PC-9 (cell line): Measurements from ENCODE around the gene PCDHGC4. TPM values are rescaled to one million over a fixed set of nuclear protein-coding genes. Genes with fewer than 3 reads are reported as not detected.

Experiments used
- BruUV-seq: library from RNA; stranded (reverse); fragments of 400-500 nt; replicated peaks from 2 replicates; lab custom pipeline; 2021; lab: Mats Ljungman, UMichigan
- CTCF ChIA-PET: fragments of 300-600 bp; sonication (Branson Sonifier 250); formaldehyde crosslinking; loops from one replicate; lab custom pipeline; 2022; ENCODE audit warnings: antibody characterized with exemption; lab: Charles Lee
- POLR2A ChIA-PET: fragments of 300-600 bp; sonication (Branson Sonifier 250); formaldehyde crosslinking; loops from one replicate; lab custom pipeline; 2022; ENCODE audit warnings: antibody characterized with exemption; ENCODE audit not compliant: unreplicated experiment; lab: Charles Lee
- DNase-seq, 2 experiments: peaks; one replicate each; pipeline versions ENCODE4 v3.0.0 to v3.0.0-alpha.2; 2015 to 2022; ENCODE audit warnings: mixed read lengths in 1 of 2
- H2AFZ ChIP-seq: fragments of 200-600 bp; sonication (generic); 2 replicates; pipeline ENCODE4 v1.8.1; 2017; ENCODE audit warnings: antibody characterized with exemption
- H3F3A ChIP-seq: fragments of 200-600 bp; sonication (generic); 2 replicates; pipeline ENCODE4 v1.8.1; 2017; ENCODE audit warnings: antibody characterized with exemption, mild to moderate bottlenecking, low read depth; ENCODE audit not compliant: insufficient read depth
- H3K27ac ChIP-seq: fragments of 200-600 bp; sonication (generic); 2 replicates; pipeline ENCODE4 v1.6.1; 2016; ENCODE audit warnings: mixed run types
- H3K27me3 ChIP-seq: fragments of 200-600 bp; sonication (generic); 2 replicates; pipeline ENCODE4 v1.6.1; 2016; ENCODE audit warnings: low read depth, mixed run types; ENCODE audit not compliant: insufficient read depth
- H3K36me3 ChIP-seq: fragments of 200-600 bp; sonication (generic); 2 replicates; pipeline ENCODE4 v1.6.1; 2016; ENCODE audit warnings: low read depth, mixed run types
- H3K4me1 ChIP-seq: fragments of 200-600 bp; sonication (generic); replicated peaks from 2 replicates; pipeline ENCODE4 v1.6.1; 2016; ENCODE audit warnings: mixed run types; ENCODE audit not compliant: insufficient read depth
- H3K4me2 ChIP-seq: fragments of 200-600 bp; sonication (generic); 2 replicates; pipeline ENCODE4 v1.6.1; 2017; ENCODE audit warnings: mixed run types
- H3K4me3 ChIP-seq: fragments of 200-600 bp; sonication (generic); 2 replicates; pipeline ENCODE4 v1.6.1; 2016; ENCODE audit warnings: mixed run types
- H3K79me2 ChIP-seq: fragments of 200-600 bp; sonication (generic); 2 replicates; pipeline ENCODE4 v1.6.1; 2017; ENCODE audit warnings: low read depth, mixed run types
- H3K9me2 ChIP-seq: fragments of 200-600 bp; sonication (generic); 2 replicates; pipeline ENCODE4 v1.8.1; 2017; ENCODE audit warnings: mild to moderate bottlenecking; ENCODE audit not compliant: insufficient read depth
- H3K9me3 ChIP-seq: fragments of 200-600 bp; sonication (generic); 2 replicates; pipeline ENCODE4 v1.8.1; 2016; ENCODE audit warnings: low read depth; ENCODE audit not compliant: insufficient read depth
- H4K20me1 ChIP-seq: fragments of 200-600 bp; sonication (generic); 2 replicates; pipeline ENCODE4 v1.8.1; 2017; ENCODE audit not compliant: insufficient read depth
- CTCF ChIP-seq: fragments of 200-600 bp; sonication (generic); conservative IDR thresholded peaks from 2 replicates; pipeline ENCODE4 v1.6.1; 2017; ENCODE audit warnings: mixed run types, antibody characterized with exemption, mild to moderate bottlenecking, moderate library complexity
- EZH2 ChIP-seq: fragments of 200-600 bp; sonication (generic); IDR thresholded peaks from 2 replicates; pipeline ENCODE4 v1.8.0; 2017; ENCODE audit warnings: antibody characterized with exemption, low read depth
- intact Hi-C: fragments of 100-400 bp; cut with micrococcal nuclease; formaldehyde crosslinking; loops from one replicate; pipeline ENCODE4 v1.10.0; 2022; ENCODE audit not compliant: unreplicated experiment
- total RNA-seq: library from RNA; stranded (reverse); gene quantifications from 2 replicates; pipeline ENCODE4 v1.2.3, GENCODE V29; 2021

Gene PCDHGC4
- total RNA-seq, 1 experiment from 2014 or later: not detected

DNA sequence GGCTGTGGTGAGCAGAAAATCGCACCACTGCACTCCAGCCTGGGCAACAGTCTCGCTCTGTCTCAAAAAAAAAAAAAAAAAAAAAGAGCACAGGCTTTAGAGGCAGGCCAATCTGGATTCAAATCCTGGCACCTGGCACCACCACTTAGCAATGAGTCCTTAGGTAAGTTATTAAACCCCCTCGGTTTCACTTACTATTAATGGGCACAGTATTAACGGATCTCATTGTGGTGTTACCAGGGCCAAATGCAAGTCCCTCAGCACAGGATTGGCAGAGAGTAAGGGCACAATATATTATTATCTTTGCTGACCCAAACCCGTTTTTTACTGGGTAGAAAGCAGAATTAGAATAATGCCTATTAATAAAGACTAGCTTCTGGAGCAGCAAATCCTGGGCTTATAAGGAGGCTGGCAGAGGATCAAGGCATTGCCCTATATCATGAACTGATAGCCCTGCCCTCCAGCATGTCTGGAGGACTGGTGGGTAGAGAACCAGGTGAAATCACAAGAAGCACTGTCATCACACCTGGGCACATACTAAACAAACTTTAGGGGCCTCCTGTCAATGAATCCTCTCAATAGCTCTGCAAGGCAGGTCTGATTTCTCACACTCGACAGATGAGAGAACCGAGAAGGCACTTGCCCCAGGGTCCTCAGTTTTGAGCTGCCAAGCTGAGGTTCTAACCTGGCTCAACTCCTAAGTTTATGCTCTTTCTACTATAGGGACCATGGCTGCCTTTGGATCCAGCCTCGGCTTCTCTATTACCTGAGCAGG, 21.7 kb downstream of the PCDHGC4 start:
- no peaks in the 10 kb centered on the region for H3K27me3 ChIP-seq
- CTCF ChIA-PET: interaction anchor here (0.7 kb wide), 1 partner anchor 63 kb away, joined by 11 read pairs; no protein-coding TSS in a partner anchor
- BruUV-seq: no TSS peak

GRCh38 chr5:141507387-141508091, 22.7 kb downstream of the PCDHGC4 start:
- H3K27ac ChIP-seq: no peak overlapping the region
- no peaks in the 10 kb centered on the region for H3K9me2 ChIP-seq
- no peak overlapping the region for H2AFZ ChIP-seq
- POLR2A ChIA-PET: no interaction called here
- no peaks in the 10 kb centered on the region for H3K27me3 ChIP-seq
- no TSS peak for BruUV-seq
- no peaks in the 10 kb centered on the region for H3K9me3 ChIP-seq
- DNase-seq: no peak
- H3K4me2 ChIP-seq: no peak overlapping the region
- peaks cover 18% of the 10 kb centered on the region for H3K4me1 ChIP-seq
- intact Hi-C loops: no loop called here
- H3K36me3 ChIP-seq: no peaks in the 10 kb centered on the region
- no peaks in the 10 kb centered on the region for H3K79me2 ChIP-seq
- TF ChIP-seq EZH2: no peak
- no peak for TF ChIP-seq CTCF
- CTCF ChIA-PET: no interaction called here
- no peaks in the 10 kb centered on the region for H4K20me1 ChIP-seq
- H3F3A ChIP-seq: peaks cover 16% of the 10 kb centered on the region; the same call in 1 of the 2 replicates
- H3K4me3 ChIP-seq: no peak overlapping the region

More for the DNA sequence above, 21.7 kb downstream of the PCDHGC4 start:
- Histone ChIP-seq H3K79me2 (no peaks in the 10 kb centered on the region), H4K20me1 (no peaks in the 10 kb centered on the region), H3K4me3 (no peak overlapping the region), H3F3A (peaks cover 16% of the 10 kb centered on the region; the same call in 1 of the 2 replicates), H3K27ac (no peak overlapping the region), H3K9me3 (no peaks in the 10 kb centered on the region), H3K4me1 (peaks cover 18% of the 10 kb centered on the region), H3K4me2 (no peak overlapping the region), H3K36me3 (no peaks in the 10 kb centered on the region), H2AFZ (no peak overlapping the region), H3K9me2 (no peaks in the 10 kb centered on the region)
- DNase-seq: no peak
- TF ChIP-seq EZH2 (no peak), CTCF (no peak)
- POLR2A ChIA-PET: no interaction called here
- intact Hi-C loops: no loop called here

DNA sequence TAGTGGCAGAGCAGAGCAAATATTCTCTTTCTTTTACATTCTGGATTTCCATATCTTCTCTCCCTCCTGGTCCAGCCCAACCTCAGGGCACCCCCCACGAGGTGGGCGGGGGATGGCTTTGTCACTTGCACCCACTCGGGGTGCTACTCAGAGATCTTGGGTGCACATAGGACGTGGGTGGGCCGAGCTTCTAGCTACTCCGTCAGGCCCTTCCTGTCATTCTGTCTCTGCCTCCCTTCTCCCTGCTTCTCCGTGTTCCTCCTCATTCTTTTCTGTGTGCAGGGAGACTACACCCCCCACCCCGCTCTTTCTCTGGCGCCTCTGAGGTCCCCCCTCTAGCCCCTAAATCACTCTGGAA, 23.6 kb downstream of the PCDHGC4 start:
- 0 out of 2 replicates have a peak overlapping the region, but pooled peaks have one; percentile 65 for H2AFZ ChIP-seq

More for the DNA sequence above, 23.6 kb downstream of the PCDHGC4 start:
- H3K27ac ChIP-seq: peak overlapping the region; percentile 72
- no peaks in the 10 kb centered on the region for H4K20me1 ChIP-seq
- no peak for TF ChIP-seq CTCF
- TF ChIP-seq EZH2: no peak
- peaks cover 16% of the 10 kb centered on the region; the same call in 1 of the 2 replicates for H3F3A ChIP-seq
- H3K4me2 ChIP-seq: peak overlapping the region; percentile 79
- H3K27me3 ChIP-seq: no peaks in the 10 kb centered on the region
- DNase-seq: no peak
- peaks cover 18% of the 10 kb centered on the region for H3K4me1 ChIP-seq
- no TSS peak for BruUV-seq
- ChIA-PET CTCF (no interaction called here), POLR2A (no interaction called here)
- no peaks in the 10 kb centered on the region for H3K79me2 ChIP-seq
- H3K9me3 ChIP-seq: no peaks in the 10 kb centered on the region
- H3K4me3 ChIP-seq: peak overlapping the region; percentile 44; the same call in 1 of the 2 replicates
- no peaks in the 10 kb centered on the region for H3K9me2 ChIP-seq
- intact Hi-C loops: no loop called here
- no peaks in the 10 kb centered on the region for H3K36me3 ChIP-seq
